ENCODE results near the gene TASP1. TPM values are rescaled to one million over a fixed set of nuclear protein-coding genes. Genes with fewer than 3 reads are reported as not detected.
"Not testable (repeated sequence)": the region's sequence is repeated elsewhere in the genome, so short reads cannot be mapped to it uniquely, and the experiment has no call there.

Gene TASP1
- total RNA-seq, 4 donors from 2014 or later = 6.6 to 21.5 (median 9.8) TPM

DNA sequence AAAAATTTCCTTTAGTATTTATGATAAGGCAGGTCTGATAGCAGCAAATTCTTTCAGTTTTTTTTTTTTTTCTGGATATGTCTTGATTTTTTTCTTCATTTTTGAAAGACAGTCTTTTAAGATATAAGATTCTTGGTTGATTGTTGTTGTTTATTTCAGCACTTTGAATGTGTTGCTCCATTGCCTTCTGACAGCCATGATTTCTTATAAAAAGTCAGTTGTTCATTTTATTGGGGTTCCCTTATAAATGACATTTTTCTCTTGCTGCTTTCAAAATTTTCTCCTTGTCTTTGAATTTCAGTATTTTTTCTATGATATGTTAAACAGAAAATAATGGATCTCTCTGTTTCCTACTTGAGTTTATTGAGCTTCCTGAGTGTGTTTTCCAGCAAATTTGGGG, 265.3 kb downstream of the TASP1 start:
- no peaks in the 10 kb centered on the region for H3K36me3 ChIP-seq
- H3K9me3 ChIP-seq = peaks cover 0 to 6% (median 0%) of the 10 kb centered on the region in 4 donors
- no peak overlapping the region for H3K27ac ChIP-seq
- no peak for DNase-seq
- TF ChIP-seq, protein P1, sequence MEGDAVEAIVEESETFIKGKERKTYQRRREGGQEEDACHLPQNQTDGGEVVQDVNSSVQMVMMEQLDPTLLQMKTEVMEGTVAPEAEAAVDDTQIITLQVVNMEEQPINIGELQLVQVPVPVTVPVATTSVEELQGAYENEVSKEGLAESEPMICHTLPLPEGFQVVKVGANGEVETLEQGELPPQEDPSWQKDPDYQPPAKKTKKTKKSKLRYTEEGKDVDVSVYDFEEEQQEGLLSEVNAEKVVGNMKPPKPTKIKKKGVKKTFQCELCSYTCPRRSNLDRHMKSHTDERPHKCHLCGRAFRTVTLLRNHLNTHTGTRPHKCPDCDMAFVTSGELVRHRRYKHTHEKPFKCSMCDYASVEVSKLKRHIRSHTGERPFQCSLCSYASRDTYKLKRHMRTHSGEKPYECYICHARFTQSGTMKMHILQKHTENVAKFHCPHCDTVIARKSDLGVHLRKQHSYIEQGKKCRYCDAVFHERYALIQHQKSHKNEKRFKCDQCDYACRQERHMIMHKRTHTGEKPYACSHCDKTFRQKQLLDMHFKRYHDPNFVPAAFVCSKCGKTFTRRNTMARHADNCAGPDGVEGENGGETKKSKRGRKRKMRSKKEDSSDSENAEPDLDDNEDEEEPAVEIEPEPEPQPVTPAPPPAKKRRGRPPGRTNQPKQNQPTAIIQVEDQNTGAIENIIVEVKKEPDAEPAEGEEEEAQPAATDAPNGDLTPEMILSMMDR (IDR thresholded peaks at IDR 0.05) = no peak
- TF ChIP-seq POLR2A (IDR thresholded peaks at IDR 0.05) = no peak
- H3K27me3 ChIP-seq = no peaks in the 10 kb centered on the region
- H3K4me3 ChIP-seq = no peak overlapping the region
- H3K4me1 ChIP-seq = no peaks in the 10 kb centered on the region

DNA sequence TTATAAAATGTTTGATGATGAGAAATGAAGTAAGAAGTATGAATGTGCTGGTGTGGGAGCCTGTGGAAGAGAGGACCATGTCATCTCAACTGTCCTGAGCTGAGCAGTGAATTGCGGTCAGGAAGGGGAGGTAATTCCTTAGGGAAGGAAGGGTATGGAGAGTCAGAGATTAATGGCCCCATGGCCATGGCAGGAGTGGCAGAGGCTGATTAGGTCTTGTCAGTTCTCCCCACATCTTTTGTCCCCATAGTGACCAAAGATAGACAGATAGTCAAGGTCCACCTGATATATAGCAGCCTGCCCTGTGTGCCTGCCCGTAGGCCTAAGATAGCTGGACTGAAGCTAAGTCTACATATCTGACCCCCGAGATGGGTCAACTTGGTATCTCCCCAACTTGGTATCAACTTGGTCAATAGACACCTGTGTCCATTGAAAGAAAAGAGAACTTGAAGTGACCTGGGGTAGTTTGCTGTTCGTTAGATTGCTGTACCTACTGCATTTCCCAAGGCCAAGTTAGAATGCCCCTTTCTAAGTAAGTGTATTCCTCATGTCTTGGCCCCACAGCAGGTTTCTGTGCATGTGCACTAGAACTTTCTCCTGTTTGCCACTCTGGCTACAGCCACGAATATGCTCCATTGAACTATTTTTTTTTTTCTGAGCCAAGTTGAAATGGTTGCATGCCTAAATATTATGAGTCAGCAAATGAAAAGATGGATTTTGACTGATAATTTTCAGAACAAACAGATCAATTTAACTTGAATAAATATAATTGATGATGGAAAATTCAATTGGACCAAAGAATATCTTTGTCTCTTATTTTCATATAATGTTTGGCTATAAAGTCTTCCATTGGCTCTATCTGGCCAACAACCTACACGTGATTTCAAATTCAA, 274.2 kb downstream of the TASP1 start:
- Histone ChIP-seq H3K36me3 (no peaks in the 10 kb centered on the region), H3K4me1 (no peaks in the 10 kb centered on the region), H3K4me3 (no peak overlapping the region), H3K27ac (no peak overlapping the region), H3K9me3 (no peaks in the 10 kb centered on the region), H3K27me3 (no peaks in the 10 kb centered on the region)
- no peak for DNase-seq
- TF ChIP-seq, protein P1 (IDR thresholded peaks at IDR 0.05) = no peak
- TF ChIP-seq POLR2A (IDR thresholded peaks at IDR 0.05) = no peak

DNA sequence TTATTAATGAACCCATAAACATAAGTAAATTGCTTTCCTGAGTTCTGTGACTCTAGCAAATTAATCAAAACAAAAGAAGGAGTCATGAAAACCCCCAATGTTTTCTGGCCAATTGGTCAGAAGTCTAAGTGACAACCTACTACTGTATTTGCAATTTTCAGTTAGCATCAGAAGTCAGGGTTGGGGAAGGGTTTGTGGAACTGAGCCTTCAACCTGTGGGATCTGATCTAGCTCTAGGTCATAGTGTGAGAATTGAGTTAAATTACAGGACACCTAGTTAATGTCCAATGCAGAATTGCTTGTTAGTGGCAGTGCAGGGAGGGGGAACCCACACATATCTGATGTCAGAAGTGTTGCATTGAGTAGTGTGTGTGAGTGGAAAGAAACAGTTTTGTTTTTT, 275.3 kb downstream of the TASP1 start:
- Histone ChIP-seq H3K27ac (no peak overlapping the region), H3K4me3 (no peak overlapping the region), H3K27me3 (no peaks in the 10 kb centered on the region), H3K9me3 (no peaks in the 10 kb centered on the region), H3K36me3 (no peaks in the 10 kb centered on the region), H3K4me1 (no peaks in the 10 kb centered on the region)
- TF ChIP-seq, protein P1 (IDR thresholded peaks at IDR 0.05) = no peak
- TF ChIP-seq POLR2A (IDR thresholded peaks at IDR 0.05) = no peak
- DNase-seq = no peak

DNA sequence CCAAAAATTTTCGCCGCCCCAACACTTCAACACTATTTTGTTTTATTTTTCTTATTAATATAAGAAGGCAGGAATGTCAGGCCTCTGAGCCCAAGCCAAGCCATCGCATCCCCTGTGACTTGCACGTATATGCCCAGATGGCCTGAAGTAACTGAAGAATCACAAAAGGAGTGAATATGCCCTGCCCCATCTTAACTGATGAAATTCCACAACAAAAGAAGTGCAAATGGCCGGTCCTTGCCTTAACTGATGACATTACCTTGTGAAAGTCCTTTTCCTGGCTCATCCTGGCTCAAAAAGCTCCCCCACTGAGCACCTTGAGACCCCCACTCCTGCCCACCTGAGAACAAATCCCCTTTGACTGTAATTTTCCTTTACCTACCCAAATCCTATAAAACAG, 276.6 kb downstream of the TASP1 start:
- H3K36me3 ChIP-seq, H3K27ac ChIP-seq, DNase-seq, H3K4me1 ChIP-seq, H3K9me3 ChIP-seq, H3K27me3 ChIP-seq, H3K4me3 ChIP-seq: not testable (repeated sequence)

DNA sequence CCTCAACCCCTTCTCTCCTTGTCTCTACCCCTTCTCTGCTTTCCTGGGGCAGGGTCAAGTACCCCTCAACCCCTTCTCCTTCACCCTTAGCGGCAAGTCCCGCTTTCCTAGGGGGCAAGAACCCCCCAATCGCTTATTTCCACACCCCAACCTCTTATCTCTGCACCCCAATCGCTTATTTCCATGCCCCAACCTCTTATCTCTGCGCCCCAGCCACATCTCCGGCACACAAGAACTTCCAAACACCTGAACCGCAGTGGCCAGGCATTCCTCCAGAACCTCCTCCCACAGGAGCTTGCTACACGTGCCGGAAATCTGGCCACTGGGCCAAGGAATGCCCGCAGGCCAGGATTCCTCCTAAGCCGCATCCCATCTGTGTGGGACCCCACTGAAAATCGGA, 279.8 kb downstream of the TASP1 start:
- not testable (repeated sequence) for H3K9me3 ChIP-seq, H3K36me3 ChIP-seq, H3K4me3 ChIP-seq, H3K27me3 ChIP-seq, H3K27ac ChIP-seq, DNase-seq, H3K4me1 ChIP-seq

DNA sequence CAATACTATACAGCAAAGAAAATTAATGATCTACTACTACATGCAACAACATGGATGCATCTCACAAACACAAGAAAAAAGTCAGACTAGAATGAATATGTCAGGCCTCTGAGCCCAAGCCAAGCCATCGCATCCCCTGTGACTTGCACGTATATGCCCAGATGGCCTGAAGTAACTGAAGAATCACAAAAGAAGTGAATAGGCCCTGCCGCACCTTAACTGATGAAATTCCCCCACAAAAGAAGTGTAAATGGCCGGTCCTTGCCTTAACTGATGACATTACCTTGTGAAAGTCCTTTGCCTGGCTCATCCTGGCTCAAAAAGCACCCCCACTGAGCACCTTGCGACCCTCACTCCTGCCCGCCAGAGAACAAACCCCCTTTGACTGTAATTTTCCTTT, 280.9 kb downstream of the TASP1 start:
- not testable (repeated sequence) for DNase-seq, H3K27ac ChIP-seq, H3K36me3 ChIP-seq, H3K4me1 ChIP-seq, H3K4me3 ChIP-seq, H3K27me3 ChIP-seq, H3K9me3 ChIP-seq

DNA sequence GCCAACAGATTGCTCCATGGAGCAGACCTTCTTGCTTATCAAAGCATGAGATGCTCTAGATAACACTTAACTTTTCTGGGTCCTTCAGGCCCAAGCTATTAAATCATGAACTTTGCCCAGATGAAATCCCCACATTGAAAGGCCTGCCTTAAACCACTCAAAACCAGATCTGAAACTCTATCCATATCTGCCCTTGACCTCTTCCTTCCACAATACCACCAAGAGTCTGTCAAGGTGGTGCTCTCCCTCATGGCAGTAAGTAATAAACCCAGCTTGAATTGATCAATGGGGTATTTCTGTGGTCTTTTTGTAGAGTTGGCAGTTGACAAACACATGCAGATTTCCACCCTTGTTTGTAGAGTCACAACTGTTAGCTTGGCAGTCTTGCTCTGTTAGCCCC, 282.1 kb downstream of the TASP1 start:
- no peaks in the 10 kb centered on the region for H3K36me3 ChIP-seq
- H3K27me3 ChIP-seq = no peaks in the 10 kb centered on the region
- DNase-seq = no peak
- H3K4me3 ChIP-seq = no peak overlapping the region
- peak overlapping the region in 1 of 4 donors; percentile 50 for H3K27ac ChIP-seq
- H3K4me1 ChIP-seq = no peaks in the 10 kb centered on the region
- no peaks in the 10 kb centered on the region for H3K9me3 ChIP-seq
- TF ChIP-seq POLR2A (IDR thresholded peaks at IDR 0.05) = no peak
- TF ChIP-seq, protein P1 (IDR thresholded peaks at IDR 0.05) = no peak

All from Peyer's patch (tissue), 4 donors.